GM19240 (cell line): ENCODE results near the gene SEC23B.

Experiments
- DNase-seq: peaks from one replicate; pipeline ENCODE4 v3.0.0; 2011; ENCODE audit warnings: low spot score; ENCODE audit not compliant: insufficient read length

Gene SEC23B

GRCh38 chr20:18587665-18588573, 80.2 kb downstream of the SEC23B start, which contains the start of gene DTD1:
TSS of gene DTD1 (plus strand) at chr20:18588054. CDS start at chr20:18588073, 19 bp downstream.
- DNase-seq = peak; percentile 58

GRCh38 chr20:18588574-18588933, 80.8 kb downstream of the SEC23B start:
- no peak for DNase-seq

- no peak for DNase-seq
These were observed 82.4 kb downstream of the SEC23B start for GRCh38 chr20:18589941-18590674.

- no peak for DNase-seq
These were observed 88.5 kb downstream of the SEC23B start for GRCh38 chr20:18596270-18596669.

- no peak for DNase-seq
These were observed 102.0 kb downstream of the SEC23B start for GRCh38 chr20:18609741-18610140.
